DMS 273 treated with DMSO at 0.1 percent for 48 hours (cell line): ENCODE data around the gene PITHD1.
"Not testable (repeated sequence)": the region's sequence is repeated elsewhere in the genome, so short reads cannot be mapped to it uniquely, and the experiment has no call there.

Experiments
- DNase-seq: peaks from one replicate; lab custom pipeline; 2025; lab: John Stamatoyannopoulos, UW

Gene PITHD1

DNA sequence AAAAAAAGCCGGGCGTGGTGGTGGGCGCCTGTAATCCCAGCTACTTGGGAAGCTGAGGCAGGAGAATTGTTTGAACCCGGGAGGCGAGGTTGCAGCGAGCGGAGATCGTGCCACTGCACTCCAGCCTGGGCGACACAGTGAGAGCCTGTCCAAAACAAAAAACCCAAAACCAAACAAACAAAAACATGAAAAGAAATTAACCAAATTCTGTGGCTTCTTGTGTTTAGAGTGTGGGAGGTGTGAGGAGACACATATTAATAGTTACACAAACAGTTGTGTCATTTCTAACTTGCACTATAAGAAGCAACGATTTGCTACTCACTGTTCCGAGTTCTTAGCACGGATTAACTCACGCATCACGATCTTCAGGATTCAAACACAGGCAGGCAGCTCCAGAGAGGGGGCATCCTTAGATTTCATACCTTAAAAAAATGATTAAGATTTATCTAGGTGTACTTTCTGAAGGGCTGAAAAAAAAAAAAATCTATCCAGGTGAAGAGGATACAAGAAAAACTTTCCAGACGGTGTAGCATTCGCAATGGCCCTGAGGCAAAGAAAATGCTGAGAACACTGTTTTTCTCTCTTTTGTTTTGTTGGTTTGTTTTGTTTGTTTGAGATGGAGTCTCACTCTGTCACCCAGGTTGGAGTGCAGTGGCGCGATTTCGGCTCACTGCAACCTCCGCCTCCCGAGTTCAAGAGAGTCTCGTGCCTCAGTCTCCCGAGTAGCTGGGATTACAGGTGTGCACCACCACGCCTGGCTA is 47.7 kb downstream of the PITHD1 start:
- no peak for DNase-seq

DNA sequence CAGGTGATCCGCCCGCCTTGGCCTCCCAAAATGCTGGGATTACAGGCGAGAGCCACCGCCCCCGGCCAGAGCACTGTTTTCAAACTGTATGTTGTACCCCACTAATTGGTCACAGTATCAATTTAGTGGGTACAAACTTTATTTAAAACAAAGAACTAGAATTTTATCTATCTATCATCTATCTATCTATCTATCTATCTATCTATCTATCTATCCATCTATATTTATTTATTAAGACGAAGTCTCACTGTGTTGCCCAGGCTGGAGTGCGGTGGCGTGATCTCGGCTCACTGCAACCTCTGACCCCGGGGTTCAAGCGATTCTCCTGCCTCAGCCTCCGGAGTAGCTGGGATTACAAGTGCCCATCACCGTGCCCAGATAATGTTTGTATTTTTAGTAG is 48.4 kb downstream of the PITHD1 start:
- DNase-seq, result not testable (repeated sequence)

DNA sequence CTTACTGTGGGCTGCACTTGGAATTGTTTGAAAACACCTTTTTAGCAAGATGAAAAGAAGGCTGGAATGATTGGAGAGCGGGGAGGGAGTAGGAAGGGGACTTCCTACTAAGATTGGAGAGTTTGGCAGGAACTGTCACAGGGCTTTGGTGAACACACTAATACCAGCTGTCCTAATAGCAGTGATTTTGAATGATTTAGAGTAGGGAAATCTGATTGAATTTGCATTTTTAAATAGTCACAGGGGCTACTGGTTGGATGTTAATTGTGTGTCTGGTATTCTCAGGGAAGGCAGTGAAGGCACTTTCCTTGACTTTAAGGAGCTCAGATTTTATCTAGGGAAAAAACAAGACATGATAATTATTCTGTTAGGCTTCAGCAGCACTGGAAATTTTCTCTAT is 49.5 kb downstream of the PITHD1 start:
- DNase-seq, result no peak

DNA sequence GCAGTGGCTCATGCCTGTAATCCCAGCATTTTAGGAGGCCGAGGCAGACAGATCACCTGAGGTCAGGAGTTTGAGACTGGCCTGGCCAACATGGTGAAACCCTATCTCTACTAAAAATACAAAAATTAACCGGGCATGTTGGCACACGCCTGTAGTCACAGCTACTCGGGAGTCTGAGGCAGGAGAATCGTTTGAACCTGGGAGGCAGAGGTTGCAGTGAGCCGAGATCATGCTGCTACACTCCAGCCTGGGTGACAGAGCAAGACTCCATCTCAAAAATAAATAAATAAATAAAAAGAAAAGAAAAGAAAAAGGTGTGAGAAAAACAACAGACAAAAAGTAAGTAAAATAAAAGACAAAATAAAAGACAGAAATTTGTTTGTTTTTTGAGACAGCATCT is 55.9 kb downstream of the PITHD1 start:
- DNase-seq, result not testable (repeated sequence)

DNA sequence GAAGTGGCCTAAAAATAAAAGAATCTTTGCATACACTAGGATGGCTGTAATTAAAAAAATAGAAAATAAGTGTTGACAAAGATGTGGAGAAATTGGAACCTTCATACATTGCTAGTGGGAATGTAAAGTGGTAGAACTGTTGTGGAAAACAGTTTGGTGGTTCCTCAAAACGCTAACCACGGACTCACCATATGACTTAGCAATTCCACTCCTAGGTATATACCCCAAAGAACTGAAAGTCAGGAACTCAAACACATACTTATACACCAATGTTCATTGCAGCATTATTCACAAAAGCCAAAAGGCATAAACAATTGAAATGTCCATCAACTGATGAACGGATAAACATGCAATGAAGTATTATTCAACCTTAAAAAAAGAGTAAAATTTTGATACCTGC is 57.8 kb downstream of the PITHD1 start:
- no peak for DNase-seq
